H9 (cell line): ENCODE data around the gene IGFBP5. TPM values are rescaled to one million over a fixed set of nuclear protein-coding genes. Genes with fewer than 3 reads are reported as not detected.

Source experiments
- DNase-seq: peaks from one replicate; pipeline ENCODE4 v3.0.0-alpha.2; 2017
- H2AFZ ChIP-seq: one replicate; pipeline ENCODE4 v1.6.1; 2013; ENCODE audit warnings: mild to moderate bottlenecking, low read length, control low read depth, moderate library complexity
- H2AK5ac ChIP-seq: 2 replicates; pipeline ENCODE4 v1.6.1; 2013; ENCODE audit warnings: low read length, control low read depth, mixed read lengths; ENCODE audit not compliant: insufficient read length
- H2BK120ac ChIP-seq: one replicate; pipeline ENCODE4 v1.6.1; 2013; ENCODE audit warnings: low read depth, mild to moderate bottlenecking, low read length, control low read depth, inconsistent platforms; ENCODE audit not compliant: poor library complexity, severe bottlenecking
- H2BK12ac ChIP-seq: 2 replicates; pipeline ENCODE4 v1.6.1; 2013; ENCODE audit warnings: low read length, control low read depth, mixed read lengths, low read depth; ENCODE audit not compliant: insufficient read length
- H2BK15ac ChIP-seq: 2 replicates; pipeline ENCODE4 v1.6.1; 2013; ENCODE audit warnings: low read depth, low read length, control low read depth
- H2BK20ac ChIP-seq: one replicate; pipeline ENCODE4 v1.6.1; 2013; ENCODE audit warnings: low read depth, mild to moderate bottlenecking, low read length, control low read depth, inconsistent platforms; ENCODE audit not compliant: poor library complexity, severe bottlenecking
- H2BK5ac ChIP-seq: 2 replicates; pipeline ENCODE4 v1.6.1; 2013; ENCODE audit warnings: low read length, control low read depth, mixed read lengths; ENCODE audit not compliant: insufficient read length
- H3K14ac ChIP-seq: 2 replicates; pipeline ENCODE4 v1.6.1; 2013; ENCODE audit warnings: low read length, control low read depth; ENCODE audit not compliant: insufficient read depth
- H3K18ac ChIP-seq: 2 replicates; pipeline ENCODE4 v1.6.1; 2013; ENCODE audit warnings: low read depth, mild to moderate bottlenecking, mixed read lengths, low read length, control low read depth; ENCODE audit not compliant: insufficient read length
- H3K23ac ChIP-seq: 2 replicates; pipeline ENCODE4 v1.6.1; 2013; ENCODE audit warnings: low read length, control low read depth, mixed read lengths, low read depth; ENCODE audit not compliant: insufficient read length
- H3K23me2 ChIP-seq: 2 replicates; pipeline ENCODE4 v1.6.1; 2013; ENCODE audit warnings: low read depth, mild to moderate bottlenecking, mixed read lengths, low read length, control low read depth; ENCODE audit not compliant: insufficient read length, poor library complexity, severe bottlenecking
- H3K27ac ChIP-seq: 2 replicates; pipeline ENCODE4 v1.5.1; 2013; ENCODE audit warnings: low read length, control low read depth, mixed read lengths, low read depth; ENCODE audit not compliant: insufficient read length
- H3K27me3 ChIP-seq: 2 replicates; pipeline ENCODE4 v1.6.1; 2013; ENCODE audit warnings: low read length, control low read depth, inconsistent platforms; ENCODE audit not compliant: insufficient read depth
- H3K4ac ChIP-seq: 2 replicates; pipeline ENCODE4 v1.6.1; 2013; ENCODE audit warnings: low read depth, mild to moderate bottlenecking, control low read depth, inconsistent platforms, low read length, moderate library complexity
- H3K4me1 ChIP-seq: 2 replicates; pipeline ENCODE4 v1.6.1; 2013; ENCODE audit warnings: low read length, control low read depth, inconsistent platforms; ENCODE audit not compliant: insufficient read depth
- H3K4me2 ChIP-seq: 2 replicates; pipeline ENCODE4 v1.6.1; 2013; ENCODE audit warnings: low read length, control low read depth, mixed read lengths; ENCODE audit not compliant: insufficient read length, insufficient read depth
- H3K56ac ChIP-seq: 2 replicates; pipeline ENCODE4 v1.6.1; 2013; ENCODE audit warnings: low read depth, mild to moderate bottlenecking, mixed read lengths, low read length, control low read depth; ENCODE audit not compliant: insufficient read length
- H3K79me1 ChIP-seq: 2 replicates; pipeline ENCODE4 v1.6.1; 2013; ENCODE audit warnings: low read depth, mild to moderate bottlenecking, moderate library complexity, low read length, control low read depth, inconsistent platforms; ENCODE audit not compliant: insufficient read depth, poor library complexity, severe bottlenecking
- H3K79me2 ChIP-seq: 2 replicates; pipeline ENCODE4 v1.6.1; 2013; ENCODE audit warnings: low read length, control low read depth, inconsistent platforms; ENCODE audit not compliant: insufficient read depth
- H3K9ac ChIP-seq: 2 replicates; pipeline ENCODE4 v1.6.1; 2013; ENCODE audit warnings: low read length, control low read depth, mixed read lengths; ENCODE audit not compliant: insufficient read length; ENCODE audit errors: extremely low read depth
- H3K9me3 ChIP-seq: one replicate; pipeline ENCODE4 v1.6.1; 2013; ENCODE audit warnings: low read depth, low read length, inconsistent platforms; ENCODE audit not compliant: control insufficient read depth
- H3T11ph ChIP-seq: one replicate; pipeline ENCODE4 v1.6.1; 2013; ENCODE audit warnings: mild to moderate bottlenecking, low read length, control low read depth, inconsistent platforms
- H4K20me1 ChIP-seq: one replicate; pipeline ENCODE4 v1.6.1; 2013; ENCODE audit not compliant: control insufficient read depth, insufficient read length, insufficient read depth
- H4K5ac ChIP-seq: 2 replicates; pipeline ENCODE4 v1.6.1; 2013; ENCODE audit warnings: low read depth, mild to moderate bottlenecking, mixed read lengths, low read length, control low read depth; ENCODE audit not compliant: insufficient read length
- H4K8ac ChIP-seq: replicated peaks from 2 replicates; pipeline ENCODE4 v1.6.1; 2013; ENCODE audit warnings: low read length, control low read depth, mixed read lengths, low read depth; ENCODE audit not compliant: insufficient read length
- H4K91ac ChIP-seq: 2 replicates; pipeline ENCODE4 v1.6.1; 2013; ENCODE audit warnings: low read depth, mild to moderate bottlenecking, moderate library complexity, mixed read lengths, low read length, control low read depth; ENCODE audit not compliant: insufficient read length
- H3K27ac Mint-ChIP-seq, 3 experiments: 2 replicates in 2 of 3; 3 replicates in 1 of 3; pipeline ENCODE4 v1.8.0; 2020 to 2021; ENCODE audit warnings: mixed read lengths in 3 of 3, mild to moderate bottlenecking in 1 of 3, moderate library complexity in 1 of 3
- H3K27me3 Mint-ChIP-seq: 2 replicates; pipeline ENCODE4 v1.8.0; 2021; ENCODE audit warnings: low read depth, mild to moderate bottlenecking, moderate library complexity, mixed read lengths
- H3K36me3 Mint-ChIP-seq, 3 experiments: 2 replicates in 2 of 3; 3 replicates in 1 of 3; pipeline ENCODE4 v1.8.0; 2020 to 2021; ENCODE audit warnings: low read depth in 3 of 3, mixed read lengths in 3 of 3; ENCODE audit not compliant: insufficient read depth in 1 of 3
- H3K4me1 Mint-ChIP-seq, 2 experiments: 2 replicates each; pipeline ENCODE4 v1.8.0; 2020; ENCODE audit warnings: mixed read lengths in 2 of 2
- H3K4me3 Mint-ChIP-seq, 2 experiments: 2 replicates in 1 of 2; 3 replicates in 1 of 2; pipeline ENCODE4 v1.8.0; 2020 to 2021; ENCODE audit warnings: mild to moderate bottlenecking in 2 of 2, mixed read lengths in 2 of 2, moderate library complexity in 1 of 2
- H3K9me3 Mint-ChIP-seq, 2 experiments: 2 replicates in 1 of 2; 3 replicates in 1 of 2; pipeline ENCODE4 v1.8.0; 2020; ENCODE audit warnings: mild to moderate bottlenecking in 2 of 2, mixed read lengths in 2 of 2, moderate library complexity in 1 of 2
- CTCF ChIP-seq: fragments of 200-600 bp; sonication (generic); conservative IDR thresholded peaks from 3 replicates; pipeline ENCODE4 v1.8.0; 2021; ENCODE audit warnings: antibody characterized with exemption, mild to moderate bottlenecking
- whole genome bisulfite sequencing: extraction: QIAGEN DNeasy Blood & Tissue Kit; methylation state at CpG from one replicate; pipeline ENCODE4 v1.1.7; 2013; ENCODE audit warnings: missing lambda C conversion rate, low lambda C conversion rate, mixed read lengths; ENCODE audit not compliant: insufficient read length; ENCODE audit errors: extremely low coverage; 5-methylcytosine and 5-hydroxymethylcytosine counted together
- total RNA-seq: library from RNA; stranded (reverse); gene quantifications from 2 replicates; pipeline ENCODE4 v1.2.1, GENCODE V29; 2021

Gene IGFBP5
- total RNA-seq, 1 experiment from 2014 or later = 0.90 TPM

GRCh38 chr2:216678813-216679657, 16.3 kb downstream of the IGFBP5 start:
- H4K20me1 ChIP-seq = no peaks in the 10 kb centered on the region
- H3K4me1 Mint-ChIP-seq = peaks cover 17 to 23% of the 10 kb centered on the region in 2 experiments
- H2BK12ac ChIP-seq = no peak overlapping the region
- no peak overlapping the region for H4K91ac ChIP-seq
- H3K27me3 ChIP-seq = no peaks in the 10 kb centered on the region
- H3K4me3 Mint-ChIP-seq = no peak overlapping the region; a peak in 1 of 5 replicates
- no peak for TF ChIP-seq CTCF
- no CpG with 5 or more reads among the region's 21 CpGs for WGBS
- no peak overlapping the region for H3K23ac ChIP-seq
- no peak overlapping the region for H4K5ac ChIP-seq
- H3K27ac ChIP-seq = no peak overlapping the region
- H4K8ac ChIP-seq = no peak overlapping the region
- peaks cover 13% of the 10 kb centered on the region for H3K27me3 Mint-ChIP-seq
- DNase-seq = no peak
- H2BK120ac ChIP-seq = no peak overlapping the region
- no peak overlapping the region for H2AFZ ChIP-seq
- H3K9ac ChIP-seq = no peak overlapping the region
- H3K4ac ChIP-seq = no peak overlapping the region
- H3K23me2 ChIP-seq = no peaks in the 10 kb centered on the region
- no peak overlapping the region for H2BK15ac ChIP-seq
- H3K9me3 Mint-ChIP-seq = no peaks in the 10 kb centered on the region
- no peak overlapping the region for H3T11ph ChIP-seq
- H2AK5ac ChIP-seq = no peak overlapping the region
- H3K36me3 Mint-ChIP-seq = no peaks in the 10 kb centered on the region
- H2BK20ac ChIP-seq = no peak overlapping the region
- H3K18ac ChIP-seq = no peak overlapping the region
- no peak overlapping the region for H3K4me2 ChIP-seq
- no peaks in the 10 kb centered on the region for H3K79me2 ChIP-seq
- H3K79me1 ChIP-seq = no peaks in the 10 kb centered on the region
- no peaks in the 10 kb centered on the region for H3K9me3 ChIP-seq
- peaks cover 5% of the 10 kb centered on the region; the same call in 1 of the 2 replicates for H3K4me1 ChIP-seq
- no peak overlapping the region for H2BK5ac ChIP-seq
- H3K14ac ChIP-seq = no peak overlapping the region; the same call in 1 of the 2 replicates
- peak overlapping the region in 1 of 3 experiments; percentile 45; a peak in 1 of 7 replicates for H3K27ac Mint-ChIP-seq
- no peak overlapping the region for H3K56ac ChIP-seq
